ENCODE results near the gene GBX2. TPM values are rescaled to one million over a fixed set of nuclear protein-coding genes. Genes with fewer than 3 reads are reported as not detected.

GBX2 gene
- total and polyA plus RNA-seq, 2 experiments from 2014 or later = 0.99 to 1.3 TPM

DNA sequence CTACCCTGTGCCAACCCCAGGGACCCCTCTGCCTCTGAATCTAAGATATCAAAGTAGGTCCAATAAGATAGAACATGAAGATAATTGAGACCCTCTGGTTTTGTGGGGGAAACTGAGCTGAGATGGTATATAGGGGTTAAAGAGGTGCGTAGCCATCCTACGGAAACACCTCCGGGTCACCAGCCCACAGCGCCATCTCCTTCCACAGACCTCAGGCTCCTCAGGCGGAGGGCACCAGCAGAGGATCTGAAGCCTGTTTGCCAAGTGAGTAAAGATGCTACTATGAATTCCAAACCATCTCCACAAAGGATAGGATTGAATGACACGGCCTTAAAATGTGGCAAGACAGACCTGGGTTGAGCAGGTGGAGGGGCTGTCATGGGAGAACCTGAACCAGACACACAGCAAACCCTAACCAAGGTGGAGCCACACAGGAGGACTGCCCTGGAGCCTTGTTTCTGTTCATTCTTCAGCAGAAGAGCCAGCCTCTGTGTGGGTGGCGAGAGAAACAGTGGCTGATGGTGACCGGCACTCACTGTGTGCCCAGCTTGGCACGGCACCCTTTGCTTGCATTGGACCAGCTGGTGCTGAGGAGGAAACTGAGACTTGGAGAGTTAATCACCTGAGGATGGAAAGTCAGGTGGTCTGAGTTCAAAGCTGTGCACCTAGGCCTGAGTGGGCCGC is 10.2 kb downstream of the GBX2 start:
- H3K27me3 ChIP-seq (ENCODE audit: insufficient read depth) = peaks cover 91% of the 10 kb centered on the region
- no peak overlapping the region for H3K27ac ChIP-seq (ENCODE audit: low read depth)
- H3F3A ChIP-seq (replicated peaks; ENCODE audit: low read depth) = peaks cover 23% of the 10 kb centered on the region; the same call in 1 of the 2 replicates
- H3K4me1 Mint-ChIP-seq = peaks cover 42% of the 10 kb centered on the region
- no peaks in the 10 kb centered on the region for H4K20me1 ChIP-seq (replicated peaks; ENCODE audit: insufficient read depth)
- H3K27ac Mint-ChIP-seq = no peak overlapping the region
- no peak for ATAC-seq
- H3K27me3 Mint-ChIP-seq (ENCODE audit: insufficient read depth, low read depth, poor library complexity) = peaks cover 75% of the 10 kb centered on the region
- H2AFZ ChIP-seq = no peak overlapping the region
- H3K79me2 ChIP-seq (replicated peaks; ENCODE audit: insufficient read depth) = no peaks in the 10 kb centered on the region
- H3K9me2 ChIP-seq (ENCODE audit: insufficient read depth) = no peaks in the 10 kb centered on the region
- DNase-seq (ENCODE audit: low spot score) = no peak
- H3K4me2 ChIP-seq = peak overlapping the region; percentile 80
- H3K4me1 ChIP-seq (ENCODE audit: insufficient read depth) = peaks cover 33% of the 10 kb centered on the region
- peaks cover under 1% of the 10 kb centered on the region; the same call in 1 of the 3 replicates for H3K36me3 Mint-ChIP-seq (ENCODE audit: low read depth)
- H3K36me3 ChIP-seq (ENCODE audit: insufficient read depth) = no peaks in the 10 kb centered on the region
- TF ChIP-seq STAT1 (IDR thresholded peaks at IDR 0.05; ENCODE audit: unreplicated experiment) (no peak), CREB1 (CRISPR knock-in tag; IDR thresholded peaks at IDR 0.05; ENCODE audit: low read depth) (no peak), ZNF331 (CRISPR knock-in tag; IDR thresholded peaks at IDR 0.05; ENCODE audit: low read depth) (no peak), JUNB (IDR thresholded peaks at IDR 0.05; ENCODE audit: unreplicated experiment) (no peak), EZH2 (IDR thresholded peaks at IDR 0.05; ENCODE audit: low read depth, unreplicated experiment) (no peak), POLR2AphosphoS5 (IDR thresholded peaks at IDR 0.05; ENCODE audit: low read depth) (no peak), EZH2phosphoT487 (IDR thresholded peaks at IDR 0.05; ENCODE audit: unreplicated experiment) (no peak)
- TF ChIP-seq, protein P1, sequence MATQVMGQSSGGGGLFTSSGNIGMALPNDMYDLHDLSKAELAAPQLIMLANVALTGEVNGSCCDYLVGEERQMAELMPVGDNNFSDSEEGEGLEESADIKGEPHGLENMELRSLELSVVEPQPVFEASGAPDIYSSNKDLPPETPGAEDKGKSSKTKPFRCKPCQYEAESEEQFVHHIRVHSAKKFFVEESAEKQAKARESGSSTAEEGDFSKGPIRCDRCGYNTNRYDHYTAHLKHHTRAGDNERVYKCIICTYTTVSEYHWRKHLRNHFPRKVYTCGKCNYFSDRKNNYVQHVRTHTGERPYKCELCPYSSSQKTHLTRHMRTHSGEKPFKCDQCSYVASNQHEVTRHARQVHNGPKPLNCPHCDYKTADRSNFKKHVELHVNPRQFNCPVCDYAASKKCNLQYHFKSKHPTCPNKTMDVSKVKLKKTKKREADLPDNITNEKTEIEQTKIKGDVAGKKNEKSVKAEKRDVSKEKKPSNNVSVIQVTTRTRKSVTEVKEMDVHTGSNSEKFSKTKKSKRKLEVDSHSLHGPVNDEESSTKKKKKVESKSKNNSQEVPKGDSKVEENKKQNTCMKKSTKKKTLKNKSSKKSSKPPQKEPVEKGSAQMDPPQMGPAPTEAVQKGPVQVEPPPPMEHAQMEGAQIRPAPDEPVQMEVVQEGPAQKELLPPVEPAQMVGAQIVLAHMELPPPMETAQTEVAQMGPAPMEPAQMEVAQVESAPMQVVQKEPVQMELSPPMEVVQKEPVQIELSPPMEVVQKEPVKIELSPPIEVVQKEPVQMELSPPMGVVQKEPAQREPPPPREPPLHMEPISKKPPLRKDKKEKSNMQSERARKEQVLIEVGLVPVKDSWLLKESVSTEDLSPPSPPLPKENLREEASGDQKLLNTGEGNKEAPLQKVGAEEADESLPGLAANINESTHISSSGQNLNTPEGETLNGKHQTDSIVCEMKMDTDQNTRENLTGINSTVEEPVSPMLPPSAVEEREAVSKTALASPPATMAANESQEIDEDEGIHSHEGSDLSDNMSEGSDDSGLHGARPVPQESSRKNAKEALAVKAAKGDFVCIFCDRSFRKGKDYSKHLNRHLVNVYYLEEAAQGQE (IDR thresholded peaks at IDR 0.05; ENCODE audit: unreplicated experiment) = no peak
- peak overlapping the region; percentile 50; the same call in 1 of the 3 replicates for H3K4me3 Mint-ChIP-seq
- H3K4me3 ChIP-seq = peak overlapping the region; percentile 50; the same call in 1 of the 2 replicates
- peaks cover 8% of the 10 kb centered on the region for H3K9me3 Mint-ChIP-seq

DNA sequence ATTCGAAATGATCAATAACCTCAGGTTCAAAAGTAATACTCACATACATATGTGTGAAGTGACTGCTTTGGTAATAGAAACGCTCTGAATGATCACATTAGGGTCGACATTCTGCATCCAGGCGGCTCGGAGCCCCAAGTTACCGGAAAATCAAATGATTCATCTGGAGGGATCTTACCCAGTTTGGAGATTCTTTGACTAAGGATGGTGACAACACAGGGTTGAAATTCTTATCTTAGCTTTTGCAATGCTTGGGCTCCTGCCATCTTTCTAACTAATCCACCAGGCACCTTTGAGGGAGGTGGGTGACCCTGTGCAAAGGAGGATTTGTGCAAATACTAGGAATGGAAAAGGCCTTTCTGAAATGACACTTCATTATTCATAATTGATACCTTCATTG is 10.8 kb downstream of the GBX2 start:
- no peaks in the 10 kb centered on the region for H3K36me3 ChIP-seq (ENCODE audit: insufficient read depth)
- ATAC-seq (no peak), DNase-seq (ENCODE audit: low spot score) (no peak)
- H3K27me3 Mint-ChIP-seq (ENCODE audit: insufficient read depth, low read depth, poor library complexity) = peaks cover 74% of the 10 kb centered on the region
- H3K79me2 ChIP-seq (replicated peaks; ENCODE audit: insufficient read depth) = no peaks in the 10 kb centered on the region
- H3K27ac Mint-ChIP-seq = no peak overlapping the region
- H3K9me2 ChIP-seq (ENCODE audit: insufficient read depth) = no peaks in the 10 kb centered on the region
- H3K9me3 Mint-ChIP-seq = peaks cover 14% of the 10 kb centered on the region
- H3K36me3 Mint-ChIP-seq (ENCODE audit: low read depth) = peaks cover 5% of the 10 kb centered on the region; the same call in 2 of the 3 replicates
- H3K4me3 ChIP-seq = no peak overlapping the region
- H3K4me1 ChIP-seq (ENCODE audit: insufficient read depth) = peaks cover 27% of the 10 kb centered on the region
- no peak overlapping the region for H3K4me3 Mint-ChIP-seq
- H3K4me2 ChIP-seq = no peak overlapping the region
- H3K27me3 ChIP-seq (ENCODE audit: insufficient read depth) = peaks cover 85% of the 10 kb centered on the region
- H3K4me1 Mint-ChIP-seq = peaks cover 37% of the 10 kb centered on the region
- H4K20me1 ChIP-seq (replicated peaks; ENCODE audit: insufficient read depth) = no peaks in the 10 kb centered on the region
- peaks cover 18% of the 10 kb centered on the region; the same call in 1 of the 2 replicates for H3F3A ChIP-seq (replicated peaks; ENCODE audit: low read depth)
- H3K27ac ChIP-seq (ENCODE audit: low read depth) = no peak overlapping the region
- H2AFZ ChIP-seq = no peak overlapping the region
- no peak for TF ChIP-seq ZNF331 (CRISPR knock-in tag; IDR thresholded peaks at IDR 0.05; ENCODE audit: low read depth)
- TF ChIP-seq, protein P1 (IDR thresholded peaks at IDR 0.05; ENCODE audit: unreplicated experiment) = no peak
